Kidney (tissue), 14 donors: ENCODE data around the gene ZNF212. TPM values are rescaled to one million over a fixed set of nuclear protein-coding genes. Genes with fewer than 3 reads are reported as not detected.

ENCODE experiments used
- DNase-seq, 5 donors: peaks; one replicate each; pipeline ENCODE4 v3.0.0-alpha.2; 2013 to 2020
- FAIRE-seq: peaks from 2 replicates; lab custom pipeline; 2012; peaks lifted over from hg19 to GRCh38; lab: Jason Lieb, UNC
- H3K27ac ChIP-seq, 2 donors: one replicate each; pipeline ENCODE4 v1.7.0; 2013; ENCODE audit warnings: low read depth in 2 of 2, low read length in 2 of 2, inconsistent platforms in 1 of 2
- H3K27me3 ChIP-seq: one replicate; pipeline ENCODE4 v1.7.1; 2013; ENCODE audit warnings: low read length, inconsistent platforms; ENCODE audit not compliant: control insufficient read depth, insufficient read depth
- H3K36me3 ChIP-seq, 3 donors: one replicate each; pipeline versions ENCODE4 v1.7.0 to v1.7.1; 2013; ENCODE audit warnings: low read length in 3 of 3, control low read depth in 1 of 3, inconsistent platforms in 1 of 3; ENCODE audit not compliant: insufficient read depth in 3 of 3, control insufficient read depth in 2 of 3
- H3K4me1 ChIP-seq, 3 donors: one replicate each; pipeline versions ENCODE4 v1.7.0 to v1.7.1; 2013; ENCODE audit warnings: low read length in 3 of 3, inconsistent platforms in 1 of 3, low read depth in 1 of 3; ENCODE audit not compliant: control insufficient read depth in 2 of 3, insufficient read depth in 2 of 3
- H3K4me3 ChIP-seq, 3 donors: one replicate each; pipeline versions ENCODE4 v1.7.0 to v1.8.1; 2013; ENCODE audit warnings: low read length in 3 of 3, control low read depth in 1 of 3, inconsistent platforms in 1 of 3
- H3K9ac ChIP-seq, 3 donors: one replicate each; pipeline versions ENCODE4 v1.7.0 to v1.7.1; 2013; ENCODE audit warnings: low read length in 3 of 3, control low read depth in 1 of 3, inconsistent platforms in 1 of 3
- H3K9me3 ChIP-seq, 3 donors: one replicate each; pipeline versions ENCODE4 v1.7.0 to v1.7.1; 2013; ENCODE audit warnings: low read length in 3 of 3, control low read depth in 1 of 3, inconsistent platforms in 1 of 3; ENCODE audit not compliant: control insufficient read depth in 2 of 3, insufficient read depth in 1 of 3
- intact Hi-C: fragments of 100-400 bp; cut with DNase I; formaldehyde crosslinking; loops from one replicate; pipeline ENCODE4 v1.11.1; 2022
- polyA plus RNA-seq: library from polyadenylated mRNA; stranded (reverse); fragments of 350-450 nt; fragmentation: Illumina TruSeq; extraction: RNeasy Lipid Tissue Mini Kit (QIAGEN cat#74804); gene quantifications from one replicate; pipeline ENCODE4 v1.2.3, GENCODE V29; 2014; ENCODE audit warnings: low read depth, low replicate concordance; ENCODE audit not compliant: insufficient read depth
- total RNA-seq: library from RNA; stranded (reverse); fragmentation: NEBNext Ultra II Directional; extraction: Animal tissue kit (Norgen Biotek cat#: 25700); gene quantifications from one replicate; pipeline ENCODE4 v1.2.1, GENCODE V29; 2021
- TF ChIP-seq, protein P1 (sequence below): IDR thresholded peaks from 3 replicates; pipeline ENCODE4 v1.5.1; 2012; ENCODE audit warnings: mild to moderate bottlenecking, moderate library complexity, borderline replicate concordance; ENCODE audit not compliant: insufficient read depth; ENCODE audit errors: extremely low read depth
- donor health status: control.
- donor health status: control.
- donor health status: control.
- donor health status: control.
- donor health status: control.
- donor health status: DM: yes; HTN: yes; CAD: no.
- donor health status: Normal renal cell carcinoma (clear cell type).

The ZNF212 gene
- total and polyA plus RNA-seq, 2 donors from 2014 or later = 7.9 to 13.4 TPM

DNA sequence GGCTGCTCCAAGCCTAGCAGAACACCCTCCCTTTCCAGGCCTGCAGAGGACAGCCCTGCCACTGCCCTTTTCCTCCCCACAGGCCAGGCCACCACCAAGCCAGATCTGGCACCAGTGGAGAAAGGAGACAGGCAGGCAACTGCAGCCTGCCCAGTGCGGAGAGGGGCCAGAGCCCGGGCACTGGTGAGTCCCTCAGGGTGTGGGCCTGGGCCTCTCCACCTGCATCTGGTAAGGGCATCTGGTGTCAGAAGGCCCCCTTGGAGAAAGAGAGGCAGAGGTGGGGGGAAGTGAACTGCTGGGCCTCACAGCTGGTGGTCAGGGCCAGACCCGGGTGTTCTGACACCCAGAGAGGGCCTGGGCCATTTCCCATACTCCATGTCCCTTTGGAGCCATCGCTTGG lies 50.4 kb downstream of the ZNF212 start:
- Histone ChIP-seq H3K4me1 (peaks cover 0 to 6% (median 6%) of the 10 kb centered on the region in 3 donors), H3K27me3 (no peaks in the 10 kb centered on the region), H3K4me3 (no peak overlapping the region), H3K9ac (no peak overlapping the region), H3K36me3 (no peaks in the 10 kb centered on the region), H3K27ac (no peak overlapping the region), H3K9me3 (no peaks in the 10 kb centered on the region)
- DNase-seq = no peak
- FAIRE-seq = no peak
- intact Hi-C loops = no loop called here
- TF ChIP-seq, protein P1, sequence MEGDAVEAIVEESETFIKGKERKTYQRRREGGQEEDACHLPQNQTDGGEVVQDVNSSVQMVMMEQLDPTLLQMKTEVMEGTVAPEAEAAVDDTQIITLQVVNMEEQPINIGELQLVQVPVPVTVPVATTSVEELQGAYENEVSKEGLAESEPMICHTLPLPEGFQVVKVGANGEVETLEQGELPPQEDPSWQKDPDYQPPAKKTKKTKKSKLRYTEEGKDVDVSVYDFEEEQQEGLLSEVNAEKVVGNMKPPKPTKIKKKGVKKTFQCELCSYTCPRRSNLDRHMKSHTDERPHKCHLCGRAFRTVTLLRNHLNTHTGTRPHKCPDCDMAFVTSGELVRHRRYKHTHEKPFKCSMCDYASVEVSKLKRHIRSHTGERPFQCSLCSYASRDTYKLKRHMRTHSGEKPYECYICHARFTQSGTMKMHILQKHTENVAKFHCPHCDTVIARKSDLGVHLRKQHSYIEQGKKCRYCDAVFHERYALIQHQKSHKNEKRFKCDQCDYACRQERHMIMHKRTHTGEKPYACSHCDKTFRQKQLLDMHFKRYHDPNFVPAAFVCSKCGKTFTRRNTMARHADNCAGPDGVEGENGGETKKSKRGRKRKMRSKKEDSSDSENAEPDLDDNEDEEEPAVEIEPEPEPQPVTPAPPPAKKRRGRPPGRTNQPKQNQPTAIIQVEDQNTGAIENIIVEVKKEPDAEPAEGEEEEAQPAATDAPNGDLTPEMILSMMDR = no peak

GRCh38 chr7:149291036-149291780 lies 51.8 kb downstream of the ZNF212 start:
- H3K9me3 ChIP-seq = no peaks in the 10 kb centered on the region
- TF ChIP-seq, protein P1 = no peak
- no peaks in the 10 kb centered on the region for H3K4me1 ChIP-seq
- H3K27ac ChIP-seq = no peak overlapping the region
- no peaks in the 10 kb centered on the region for H3K36me3 ChIP-seq
- intact Hi-C loops = no loop called here
- no peak for DNase-seq
- no peak overlapping the region for H3K9ac ChIP-seq
- H3K27me3 ChIP-seq = no peaks in the 10 kb centered on the region
- no peak overlapping the region for H3K4me3 ChIP-seq
- no peak for FAIRE-seq

- intact Hi-C loops = no loop called here
- H3K4me3 ChIP-seq = no peak overlapping the region
- no peak for DNase-seq
- H3K4me1 ChIP-seq = no peaks in the 10 kb centered on the region
- FAIRE-seq = no peak
- no peaks in the 10 kb centered on the region for H3K9me3 ChIP-seq
- H3K36me3 ChIP-seq = no peaks in the 10 kb centered on the region
- H3K27me3 ChIP-seq = no peaks in the 10 kb centered on the region
- TF ChIP-seq, protein P1 = no peak
- no peak overlapping the region for H3K9ac ChIP-seq
- no peak overlapping the region for H3K27ac ChIP-seq
Measured at GRCh38 chr7:149291781-149292461, 52.5 kb downstream of the ZNF212 start.
